CD4-positive, alpha-beta T cell (primary cell): ENCODE results near the gene KRTAP4-3. TPM values are rescaled to one million over a fixed set of nuclear protein-coding genes. Genes with fewer than 3 reads are reported as not detected.

Experiments
- total RNA-seq, 174 experiments: library from RNA in 2 of 174; stranded (reverse) in 2 of 174; gene quantifications; one replicate each; pipeline ENCODE4 v1.2.3 and lab custom pipeline; 2021 to 2026

KRTAP4-3 gene
- total RNA-seq, 2 experiments from 2014 or later: not detected

Other genes starting within 250 kb of the KRTAP4-3 start
- gene KRT23, start 230.6 kb downstream of the KRTAP4-3 start, total RNA-seq: not detected
- not detected for gene KRT39, start 201.3 kb downstream of the KRTAP4-3 start, total RNA-seq
- not detected for gene KRT40, start 183.9 kb downstream of the KRTAP4-3 start, total RNA-seq
- not detected for gene KRTAP3-3, start 174.1 kb downstream of the KRTAP4-3 start, total RNA-seq
- not detected for gene KRTAP3-2, start 168.3 kb downstream of the KRTAP4-3 start, total RNA-seq
- gene KRTAP3-1, start 159.1 kb downstream of the KRTAP4-3 start, total RNA-seq: not detected
- gene KRTAP1-5, start 141.0 kb downstream of the KRTAP4-3 start, total RNA-seq: not detected
- gene KRTAP1-4, start 138.0 kb downstream of the KRTAP4-3 start, total RNA-seq: not detected
- not detected for gene KRTAP1-3, start 133.3 kb downstream of the KRTAP4-3 start, total RNA-seq
- gene KRTAP1-1, start 126.8 kb downstream of the KRTAP4-3 start, total RNA-seq: not detected
- gene KRTAP2-1, start 120.9 kb downstream of the KRTAP4-3 start, total RNA-seq: not detected
- gene KRTAP2-2, start 113.0 kb downstream of the KRTAP4-3 start, total RNA-seq: not detected
- not detected for gene KRTAP2-3, start 108.1 kb downstream of the KRTAP4-3 start, total RNA-seq
- not detected for gene KRTAP2-4, start 102.3 kb downstream of the KRTAP4-3 start, total RNA-seq
- gene KRTAP4-7, start 84.1 kb downstream of the KRTAP4-3 start, total RNA-seq: not detected
- gene KRTAP4-8, start 70.1 kb downstream of the KRTAP4-3 start, total RNA-seq: not detected
- gene KRTAP4-16, start 66.0 kb downstream of the KRTAP4-3 start, total RNA-seq: not detected
- not detected for gene KRTAP4-9, start 62.8 kb downstream of the KRTAP4-3 start, total RNA-seq
- gene KRTAP4-11, start 49.8 kb downstream of the KRTAP4-3 start, total RNA-seq: not detected
- gene KRTAP4-12, start 44.0 kb downstream of the KRTAP4-3 start, total RNA-seq: not detected
- gene KRTAP4-6, start 27.7 kb downstream of the KRTAP4-3 start, total RNA-seq: not detected
- gene KRTAP4-5, start 18.4 kb downstream of the KRTAP4-3 start, total RNA-seq: not detected
- gene KRTAP4-4, start 7.5 kb downstream of the KRTAP4-3 start, total RNA-seq: not detected
- not detected for gene KRTAP4-2, start 10.0 kb upstream of the KRTAP4-3 start, total RNA-seq
- gene KRTAP4-1, start 16.7 kb upstream of the KRTAP4-3 start, total RNA-seq: not detected
- not detected for gene KRTAP9-1, start 21.7 kb upstream of the KRTAP4-3 start, total RNA-seq
- gene KRTAP9-2, start 58.4 kb upstream of the KRTAP4-3 start, total RNA-seq: not detected
- not detected for gene KRTAP9-3, start 64.2 kb upstream of the KRTAP4-3 start, total RNA-seq
- not detected for gene KRTAP9-8, start 69.8 kb upstream of the KRTAP4-3 start, total RNA-seq
- gene KRTAP9-4, start 81.5 kb upstream of the KRTAP4-3 start, total RNA-seq: not detected
- gene KRTAP9-9, start 87.2 kb upstream of the KRTAP4-3 start, total RNA-seq: not detected
- not detected for gene KRTAP9-6, start 97.2 kb upstream of the KRTAP4-3 start, total RNA-seq
- gene KRTAP9-7, start 107.5 kb upstream of the KRTAP4-3 start, total RNA-seq: not detected
- gene KRTAP29-1, start 134.6 kb upstream of the KRTAP4-3 start, total RNA-seq: not detected
- 1 to 10 TPM; 1.0 to 1.1 TPM for gene KRTAP16-1, start 141.1 kb upstream of the KRTAP4-3 start, total RNA-seq
- not detected for gene KRTAP17-1, start 147.5 kb upstream of the KRTAP4-3 start, total RNA-seq
- not detected for gene KRT33A, start 182.6 kb upstream of the KRTAP4-3 start, total RNA-seq
- gene KRT33B, start 201.6 kb upstream of the KRTAP4-3 start, total RNA-seq: not detected
- gene KRT34, start 214.1 kb upstream of the KRTAP4-3 start, total RNA-seq: not detected
- gene KRT31, start 229.4 kb upstream of the KRTAP4-3 start, total RNA-seq: not detected